ENCODE data around the gene RANBP10.

- no peak for TF ChIP-seq CTCF (IDR thresholded peaks at IDR 0.05)
- TF ChIP-seq POLR2A (IDR thresholded peaks at IDR 0.05), result no peak
- no peak for TF ChIP-seq POLR2AphosphoS5 (IDR thresholded peaks at IDR 0.05)
These were observed 26.7 kb upstream of the RANBP10 start for GRCh38 chr16:67833030-67833414.
